ENCODE measurements around the gene ELAVL2.
A peak's percentile ranks its signal among the peaks of the same experiment; 100 is the strongest.

ELAVL2 gene

DNA sequence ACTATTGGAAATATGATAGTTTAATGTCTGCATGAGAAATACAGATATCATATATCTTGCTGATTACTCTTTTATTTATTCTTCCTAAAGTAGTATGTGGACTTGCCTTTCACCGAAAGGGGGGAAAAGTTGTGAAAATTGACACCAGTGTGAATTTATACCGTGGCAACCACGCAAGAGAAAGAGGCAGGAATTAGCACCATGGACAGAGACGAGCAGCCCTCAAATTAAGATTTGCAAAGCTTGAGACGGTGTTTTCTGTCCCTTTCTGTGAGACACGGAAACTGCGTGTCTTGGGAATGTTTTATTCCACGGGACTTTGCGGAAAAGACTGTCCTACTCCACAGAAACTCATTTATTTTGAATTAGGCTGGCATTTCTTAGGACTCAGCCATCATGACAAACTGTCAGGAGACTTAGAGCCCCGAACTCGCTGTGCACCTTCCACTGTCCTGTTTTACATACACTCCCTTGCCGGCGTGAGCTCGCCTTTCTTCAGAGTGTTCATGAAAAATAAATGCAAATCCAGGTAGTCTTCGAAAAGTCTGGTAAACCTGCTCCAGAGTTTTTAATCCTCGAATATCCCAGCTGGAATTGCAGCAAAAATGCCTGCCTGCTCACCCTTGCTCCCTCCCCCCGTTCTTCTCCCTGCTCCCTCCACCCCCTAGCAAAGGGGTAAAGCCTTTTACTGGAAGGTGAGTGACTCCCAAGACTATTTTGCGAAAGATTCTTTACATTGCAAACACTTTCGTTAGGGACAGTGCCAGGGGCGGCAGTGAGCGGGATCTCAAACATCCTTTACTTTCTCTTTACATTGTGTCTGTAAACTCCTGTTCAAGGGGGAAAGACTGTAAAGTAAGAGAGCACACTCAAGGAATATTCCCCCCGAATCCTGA, 3.8 kb upstream of the ELAVL2 start:
- no peaks in the 10 kb centered on the region for H3K36me3 ChIP-seq (ENCODE audit: insufficient read depth, low read length)
- no peaks in the 10 kb centered on the region for H3K27me3 ChIP-seq (ENCODE audit: insufficient read depth, low read length)
- peaks cover 34% of the 10 kb centered on the region for H3K4me1 ChIP-seq (ENCODE audit: insufficient read depth, low read length)
- peak overlapping the region; percentile 30 for H3K4me3 ChIP-seq (ENCODE audit: low read length)
- no peak overlapping the region for H2AFZ ChIP-seq (ENCODE audit: low read depth, low read length)
- H3K9me3 ChIP-seq (ENCODE audit: low read length), result no peaks in the 10 kb centered on the region

DNA sequence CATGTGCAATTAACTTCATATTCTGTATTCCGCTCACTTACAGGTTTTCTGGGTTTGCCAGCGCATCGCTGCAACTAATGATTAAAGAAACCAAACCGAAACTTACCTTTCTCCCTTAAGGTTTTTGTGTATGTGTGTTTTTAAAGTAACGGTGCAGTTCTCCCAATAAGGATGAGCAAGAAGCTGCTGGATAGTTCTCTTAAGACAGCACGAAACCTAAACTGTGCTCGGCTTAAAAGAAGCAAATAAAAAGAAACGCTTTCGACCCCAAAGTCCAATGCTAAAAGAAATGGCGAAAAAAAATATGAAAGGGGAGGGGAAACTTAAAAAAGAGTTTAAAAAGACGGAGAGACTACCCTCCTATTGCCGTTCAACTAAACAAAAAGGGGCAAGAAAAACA, 340 bp downstream of the ELAVL2 start:
- peaks cover 38% of the 10 kb centered on the region for H3K4me1 ChIP-seq (ENCODE audit: insufficient read depth, low read length)
- no peaks in the 10 kb centered on the region for H3K36me3 ChIP-seq (ENCODE audit: insufficient read depth, low read length)
- H3K27me3 ChIP-seq (ENCODE audit: insufficient read depth, low read length), result no peaks in the 10 kb centered on the region
- H3K9me3 ChIP-seq (ENCODE audit: low read length), result no peaks in the 10 kb centered on the region
- H3K4me3 ChIP-seq (ENCODE audit: low read length), result peak overlapping the region; percentile 100
- H2AFZ ChIP-seq (ENCODE audit: low read depth, low read length), result peak overlapping the region; percentile 68

DNA sequence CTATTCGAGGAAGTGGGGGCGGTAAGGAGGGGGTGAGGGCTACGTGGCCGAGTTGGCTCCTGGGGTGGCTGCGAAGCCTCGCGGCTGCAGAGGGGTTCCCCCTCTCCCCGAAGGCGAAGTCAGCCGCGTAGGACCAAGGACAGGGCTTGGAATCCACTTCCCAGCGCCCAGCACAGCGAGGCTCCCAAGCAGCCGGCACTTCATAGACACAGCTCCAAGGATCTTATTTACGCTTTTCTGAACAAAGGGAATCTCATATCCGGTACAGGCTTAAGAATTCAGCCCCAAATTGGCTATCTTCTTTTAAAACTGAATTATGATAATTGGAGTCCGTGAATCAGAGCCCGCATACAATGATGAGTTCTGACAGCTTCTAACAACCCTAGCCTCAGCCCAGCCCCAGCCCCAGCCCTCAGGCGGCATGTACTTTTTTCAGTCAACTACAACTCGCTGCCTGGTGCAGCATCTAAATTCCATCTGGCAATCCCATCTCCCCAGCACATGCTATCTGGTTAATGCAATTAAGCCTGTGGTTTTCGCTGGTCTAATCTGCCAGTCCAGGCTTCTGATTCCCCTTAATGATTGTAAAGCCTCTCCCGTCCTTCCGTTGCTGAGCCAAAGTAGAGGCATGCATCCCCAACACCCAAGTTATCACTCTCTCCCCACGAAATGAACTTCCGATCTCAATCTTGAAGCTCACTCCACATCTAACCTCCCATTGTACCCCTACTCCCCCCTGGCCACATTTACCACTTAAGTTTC, 1.0 kb downstream of the ELAVL2 start:
- no peaks in the 10 kb centered on the region for H3K36me3 ChIP-seq (ENCODE audit: insufficient read depth, low read length)
- peaks cover 35% of the 10 kb centered on the region for H3K4me1 ChIP-seq (ENCODE audit: insufficient read depth, low read length)
- H3K4me3 ChIP-seq (ENCODE audit: low read length), result peak overlapping the region; percentile 100
- no peaks in the 10 kb centered on the region for H3K9me3 ChIP-seq (ENCODE audit: low read length)
- H3K27me3 ChIP-seq (ENCODE audit: insufficient read depth, low read length), result no peaks in the 10 kb centered on the region
- H2AFZ ChIP-seq (ENCODE audit: low read depth, low read length), result peak overlapping the region; percentile 68

DNA sequence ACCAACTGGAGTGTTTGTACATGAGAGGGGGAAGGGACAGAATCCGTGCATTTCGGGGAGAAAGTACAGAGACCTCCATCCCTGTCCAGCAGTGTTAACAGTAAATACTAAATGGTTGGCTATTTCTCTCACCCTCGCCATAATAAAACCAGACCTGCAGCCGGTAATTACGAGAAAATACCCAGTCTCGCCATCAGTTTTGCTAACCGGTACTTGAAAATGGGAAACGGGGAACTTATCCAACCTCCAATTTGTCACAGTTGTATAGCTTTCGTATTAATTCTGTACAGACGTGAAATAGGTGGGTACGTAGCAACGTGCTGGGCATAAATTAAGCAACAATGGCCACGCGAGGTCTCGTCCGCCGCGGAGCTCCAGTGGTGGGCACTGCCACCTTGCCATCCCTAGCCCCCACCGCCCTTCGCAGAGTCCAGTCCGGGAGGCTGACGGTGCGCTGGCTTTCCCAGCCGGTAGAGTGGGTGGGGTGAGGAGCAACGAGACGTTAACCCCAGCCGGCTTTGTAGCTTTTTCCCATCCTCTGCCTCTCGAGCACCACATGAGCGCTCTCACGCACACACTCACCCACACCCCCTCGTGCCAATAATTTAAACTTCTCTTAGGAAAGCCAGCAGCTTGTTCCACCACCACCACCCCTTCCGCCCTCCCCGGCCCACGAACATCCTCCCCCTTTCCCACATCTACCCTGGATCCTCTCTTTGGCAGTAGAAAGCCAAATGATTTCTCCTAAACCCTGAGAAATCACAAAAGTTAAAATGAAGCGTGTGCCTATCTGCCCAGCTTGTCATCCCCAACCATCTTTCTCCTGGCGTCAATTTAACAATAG, 1.8 kb downstream of the ELAVL2 start:
- Histone ChIP-seq H3K36me3 (ENCODE audit: insufficient read depth, low read length) (no peaks in the 10 kb centered on the region), H3K27me3 (ENCODE audit: insufficient read depth, low read length) (no peaks in the 10 kb centered on the region), H2AFZ (ENCODE audit: low read depth, low read length) (no peak overlapping the region), H3K9me3 (ENCODE audit: low read length) (no peaks in the 10 kb centered on the region), H3K4me1 (ENCODE audit: insufficient read depth, low read length) (peaks cover 39% of the 10 kb centered on the region), H3K4me3 (ENCODE audit: low read length) (peak overlapping the region; percentile 100)

DNA sequence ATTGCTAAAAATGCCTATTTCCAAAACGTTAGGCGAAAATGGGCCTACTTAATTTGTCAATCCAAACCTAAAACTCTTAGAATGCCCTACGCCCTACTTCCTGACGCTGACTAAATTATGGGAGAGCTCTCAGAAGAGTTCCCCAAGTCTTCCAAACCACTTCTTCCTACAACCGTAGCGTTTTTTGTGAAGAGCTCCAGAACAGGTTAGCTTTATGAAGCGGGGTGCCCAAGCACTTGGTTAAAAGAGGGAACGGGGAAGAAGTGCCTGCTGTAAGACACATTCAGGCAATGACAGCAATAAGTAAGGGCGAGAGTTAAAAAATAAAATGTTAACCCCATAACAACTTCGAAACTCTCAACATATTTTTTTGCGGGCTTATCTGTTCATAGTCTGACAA, 2.8 kb downstream of the ELAVL2 start:
- Histone ChIP-seq H2AFZ (ENCODE audit: low read depth, low read length) (no peak overlapping the region), H3K36me3 (ENCODE audit: insufficient read depth, low read length) (no peaks in the 10 kb centered on the region), H3K4me3 (ENCODE audit: low read length) (peak overlapping the region; percentile 100), H3K27me3 (ENCODE audit: insufficient read depth, low read length) (no peaks in the 10 kb centered on the region), H3K9me3 (ENCODE audit: low read length) (no peaks in the 10 kb centered on the region), H3K4me1 (ENCODE audit: insufficient read depth, low read length) (peaks cover 43% of the 10 kb centered on the region)

DNA sequence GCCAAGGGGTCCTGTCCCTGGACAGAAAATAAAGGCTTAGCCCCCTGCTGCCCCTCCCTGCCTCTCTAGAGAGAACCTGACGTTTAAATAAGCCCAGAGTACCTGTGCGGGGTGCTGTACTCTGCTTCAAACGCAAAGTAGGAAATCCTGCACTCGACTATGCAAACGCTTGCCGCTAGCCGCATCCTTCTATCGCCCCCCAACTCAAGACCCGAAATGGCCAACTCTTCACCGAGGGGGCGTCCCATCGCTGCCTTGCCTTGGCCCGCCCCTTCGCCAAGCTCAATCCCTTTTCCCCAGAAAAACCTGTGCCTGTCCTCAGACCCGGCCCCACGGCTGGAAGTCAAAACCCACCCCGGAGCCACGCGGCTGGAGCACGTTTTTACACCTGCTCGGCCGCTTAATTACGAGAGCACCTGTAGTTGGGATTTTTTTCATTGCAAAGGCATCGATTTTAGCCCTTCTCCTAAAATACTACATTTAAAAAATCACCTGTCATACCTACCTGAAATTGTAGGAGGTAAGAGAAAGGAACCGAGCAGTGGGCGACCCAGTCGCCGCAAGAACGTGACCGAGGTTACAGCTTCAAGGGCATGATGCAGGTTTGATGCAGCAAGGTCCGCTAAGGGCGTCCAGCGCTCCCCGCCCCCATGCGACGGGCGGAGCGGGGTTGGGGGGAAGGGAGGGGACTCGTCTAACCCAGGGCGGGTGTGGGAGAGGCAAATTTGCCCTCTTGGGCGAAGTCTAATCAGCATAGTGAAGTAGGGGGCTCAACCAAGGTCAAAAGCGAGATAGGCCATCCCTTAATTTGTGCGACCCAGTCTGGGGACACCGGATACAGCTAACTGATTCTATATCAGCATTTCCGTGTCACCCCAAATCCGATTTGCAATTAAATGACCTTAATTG, 3.5 kb downstream of the ELAVL2 start:
- no peaks in the 10 kb centered on the region for H3K9me3 ChIP-seq (ENCODE audit: low read length)
- H2AFZ ChIP-seq (ENCODE audit: low read depth, low read length), result no peak overlapping the region
- H3K36me3 ChIP-seq (ENCODE audit: insufficient read depth, low read length), result no peaks in the 10 kb centered on the region
- peak overlapping the region; percentile 100 for H3K4me3 ChIP-seq (ENCODE audit: low read length)
- H3K27me3 ChIP-seq (ENCODE audit: insufficient read depth, low read length), result no peaks in the 10 kb centered on the region
- peaks cover 42% of the 10 kb centered on the region for H3K4me1 ChIP-seq (ENCODE audit: insufficient read depth, low read length)

DNA sequence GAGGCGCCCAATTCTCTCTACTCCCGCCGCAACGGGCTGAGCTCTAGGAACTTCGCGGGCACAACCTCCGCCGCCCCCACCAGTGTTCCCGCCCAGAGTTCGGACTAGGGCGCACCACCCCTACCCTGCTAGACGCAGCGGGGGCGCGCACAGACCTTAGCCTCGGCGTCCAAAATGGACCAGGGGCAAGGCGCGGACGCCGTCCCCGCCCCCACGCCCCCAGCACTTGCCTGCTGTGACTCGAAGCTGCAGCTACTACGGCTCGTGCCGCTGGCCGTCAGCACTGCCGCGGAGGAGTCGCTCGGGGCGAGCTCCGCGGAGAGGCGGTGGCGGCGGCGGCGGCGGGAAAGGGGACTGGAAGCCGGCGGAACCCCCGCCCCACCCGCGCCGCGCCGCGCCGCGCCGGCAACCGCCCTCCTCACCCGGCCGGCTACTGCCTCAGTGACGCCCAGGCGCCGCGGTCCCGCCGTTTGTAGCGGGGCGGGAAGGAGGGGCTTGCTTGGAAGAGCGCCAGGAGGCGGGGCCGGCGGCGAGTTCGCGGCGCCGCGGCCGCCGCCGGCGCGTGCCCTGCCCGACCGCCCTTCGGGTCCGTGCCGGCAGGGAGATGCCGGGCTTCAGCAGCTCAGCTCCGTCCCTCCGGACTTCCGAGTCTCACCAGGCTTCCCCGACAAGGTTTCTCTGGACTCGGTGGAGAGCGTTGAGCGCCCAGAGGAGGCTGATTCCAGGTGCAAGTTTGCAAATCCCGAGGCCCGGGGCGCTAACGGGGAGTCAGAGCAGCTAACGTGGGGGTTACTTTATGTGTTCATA, 4.5 kb downstream of the ELAVL2 start:
- H2AFZ ChIP-seq (ENCODE audit: low read depth, low read length), result peak overlapping the region; percentile 68
- H3K27me3 ChIP-seq (ENCODE audit: insufficient read depth, low read length), result no peaks in the 10 kb centered on the region
- H3K9me3 ChIP-seq (ENCODE audit: low read length), result no peaks in the 10 kb centered on the region
- peaks cover 35% of the 10 kb centered on the region for H3K4me1 ChIP-seq (ENCODE audit: insufficient read depth, low read length)
- H3K4me3 ChIP-seq (ENCODE audit: low read length), result peak overlapping the region; percentile 100
- no peaks in the 10 kb centered on the region for H3K36me3 ChIP-seq (ENCODE audit: insufficient read depth, low read length)

- no peaks in the 10 kb centered on the region for H3K27me3 ChIP-seq (ENCODE audit: insufficient read depth, low read length)
- H3K4me1 ChIP-seq (ENCODE audit: insufficient read depth, low read length), result peaks cover 34% of the 10 kb centered on the region
- no peaks in the 10 kb centered on the region for H3K36me3 ChIP-seq (ENCODE audit: insufficient read depth, low read length)
- peak overlapping the region; percentile 68 for H2AFZ ChIP-seq (ENCODE audit: low read depth, low read length)
- no peaks in the 10 kb centered on the region for H3K9me3 ChIP-seq (ENCODE audit: low read length)
- peak overlapping the region; percentile 100 for H3K4me3 ChIP-seq (ENCODE audit: low read length)
Measured at GRCh38 chr9:23820451-23821374, 5.3 kb downstream of the ELAVL2 start.

GRCh38 chr9:23819403-23819802, 6.6 kb downstream of the ELAVL2 start:
- Histone ChIP-seq H3K9me3 (ENCODE audit: low read length) (no peaks in the 10 kb centered on the region), H3K4me3 (ENCODE audit: low read length) (peak overlapping the region; percentile 100), H2AFZ (ENCODE audit: low read depth, low read length) (no peak overlapping the region), H3K27me3 (ENCODE audit: insufficient read depth, low read length) (no peaks in the 10 kb centered on the region), H3K4me1 (ENCODE audit: insufficient read depth, low read length) (peaks cover 34% of the 10 kb centered on the region), H3K36me3 (ENCODE audit: insufficient read depth, low read length) (no peaks in the 10 kb centered on the region)

DNA sequence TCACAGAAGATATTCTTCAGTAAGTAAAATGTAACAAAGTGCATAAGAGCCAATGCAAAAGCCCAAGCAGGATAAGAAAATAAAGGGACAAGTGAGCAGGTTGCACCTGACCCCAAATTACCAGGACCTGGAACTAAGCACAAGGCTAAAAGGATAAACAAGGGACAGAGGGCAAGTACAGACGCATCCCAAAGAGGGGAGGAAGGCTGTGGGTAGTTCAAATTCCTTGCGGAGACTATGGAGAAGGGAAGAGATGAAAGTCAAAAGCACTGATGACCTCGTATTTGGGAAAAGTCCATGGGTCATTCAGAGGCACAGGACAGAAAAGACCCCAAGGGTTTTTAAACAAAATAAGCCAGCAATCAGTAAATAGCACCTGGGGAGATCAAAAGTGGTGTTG, 11.8 kb downstream of the ELAVL2 start:
- no peak overlapping the region for H2AFZ ChIP-seq (ENCODE audit: low read depth, low read length)
- H3K27me3 ChIP-seq (ENCODE audit: insufficient read depth, low read length), result no peaks in the 10 kb centered on the region
- H3K4me1 ChIP-seq (ENCODE audit: insufficient read depth, low read length), result peaks cover 8% of the 10 kb centered on the region
- H3K4me3 ChIP-seq (ENCODE audit: low read length), result no peak overlapping the region
- no peaks in the 10 kb centered on the region for H3K36me3 ChIP-seq (ENCODE audit: insufficient read depth, low read length)
- no peaks in the 10 kb centered on the region for H3K9me3 ChIP-seq (ENCODE audit: low read length)

GRCh38 chr9:23812673-23813072, 13.4 kb downstream of the ELAVL2 start:
- no peaks in the 10 kb centered on the region for H3K27me3 ChIP-seq (ENCODE audit: insufficient read depth, low read length)
- no peak overlapping the region for H3K4me3 ChIP-seq (ENCODE audit: low read length)
- peaks cover 4% of the 10 kb centered on the region for H3K4me1 ChIP-seq (ENCODE audit: insufficient read depth, low read length)
- H3K36me3 ChIP-seq (ENCODE audit: insufficient read depth, low read length), result no peaks in the 10 kb centered on the region
- H3K9me3 ChIP-seq (ENCODE audit: low read length), result no peaks in the 10 kb centered on the region
- H2AFZ ChIP-seq (ENCODE audit: low read depth, low read length), result no peak overlapping the region
